Peyer's patch (tissue), 4 donors: ENCODE measurements around the gene RAB35. TPM values are rescaled to one million over a fixed set of nuclear protein-coding genes. Genes with fewer than 3 reads are reported as not detected.
A peak's percentile ranks its signal among the peaks of the same experiment; 100 is the strongest.

ENCODE experiments used
- DNase-seq, 3 donors: peaks; one replicate each; pipeline ENCODE4 v3.0.0-alpha.2; 2017 to 2019
- H3K27ac ChIP-seq, 4 donors: fragments of 200-600 bp; sonication (generic); one replicate each; pipeline ENCODE4 v1.5.1; 2016 to 2019
- H3K27me3 ChIP-seq, 2 donors: fragments of 200-600 bp; sonication (generic); one replicate each; pipeline ENCODE4 v1.5.1; 2019
- H3K36me3 ChIP-seq, 3 donors: fragments of 200-600 bp; sonication (generic); one replicate each; pipeline ENCODE4 v1.5.1; 2016 to 2019
- H3K4me1 ChIP-seq, 4 donors: fragments of 200-600 bp; sonication (generic); one replicate each; pipeline ENCODE4 v1.5.1; 2016 to 2019
- H3K4me3 ChIP-seq, 4 donors: fragments of 200-600 bp; sonication (generic); 1 replicate in 3 of 4; 2 replicates in 1 of 4; pipeline ENCODE4 v1.5.1; 2016 to 2019; ENCODE audit warnings: mild to moderate bottlenecking in 1 of 4
- H3K9me3 ChIP-seq, 4 donors: fragments of 200-600 bp; sonication (generic); one replicate each; pipeline ENCODE4 v1.5.1; 2016 to 2019; ENCODE audit warnings: mild to moderate bottlenecking in 1 of 4
- CTCF ChIP-seq, 6 experiments: fragments of 450-650 bp in 4 of 6; fragments of 200-600 bp in 2 of 6; sonication (generic) in 1 of 6; IDR thresholded peaks; one replicate each; pipeline ENCODE4 v1.5.1; 2017 to 2019; ENCODE audit warnings: antibody characterized with exemption in 6 of 6, mild to moderate bottlenecking in 3 of 6, moderate library complexity in 1 of 6
- POLR2A ChIP-seq, 2 donors: fragments of 450-650 bp; IDR thresholded peaks; one replicate each; pipeline ENCODE4 v1.5.1; 2017; ENCODE audit warnings: antibody characterized with exemption in 2 of 2, mild to moderate bottlenecking in 2 of 2, moderate library complexity in 2 of 2
- total RNA-seq, 4 donors: library from RNA; depleted of rRNA; stranded (reverse); fragments of >200 nt; gene quantifications; one replicate each; pipeline ENCODE4 v1.1.0, GENCODE V29; 2016

The RAB35 gene
- total RNA-seq, 4 donors from 2014 or later, result 16.6 to 22.5 (median 19.1) TPM

- no peak overlapping the region for H3K4me3 ChIP-seq
- H3K27me3 ChIP-seq, result no peaks in the 10 kb centered on the region
- H3K9me3 ChIP-seq, result no peaks in the 10 kb centered on the region
- no peak overlapping the region for H3K27ac ChIP-seq
- no peaks in the 10 kb centered on the region for H3K36me3 ChIP-seq
- TF ChIP-seq POLR2A (IDR thresholded peaks at IDR 0.05) (no peak), CTCF (IDR thresholded peaks at IDR 0.05) (no peak)
- H3K4me1 ChIP-seq, result peaks cover 0 to 5% (median 0%) of the 10 kb centered on the region in 4 donors
- peak in 1 of 3 donors; percentile 24 for DNase-seq
These were observed 39.3 kb downstream of the RAB35 start for GRCh38 chr12:120077260-120077659.

GRCh38 chr12:120076651-120077050 lies 39.9 kb downstream of the RAB35 start:
- Histone ChIP-seq H3K27ac (no peak overlapping the region), H3K4me1 (peaks cover 0 to 5% (median 0%) of the 10 kb centered on the region in 4 donors), H3K27me3 (no peaks in the 10 kb centered on the region), H3K4me3 (no peak overlapping the region), H3K36me3 (no peaks in the 10 kb centered on the region), H3K9me3 (no peaks in the 10 kb centered on the region)
- DNase-seq, result peak in 1 of 3 donors; percentile 32
- no peak for TF ChIP-seq POLR2A (IDR thresholded peaks at IDR 0.05)
- TF ChIP-seq CTCF (IDR thresholded peaks at IDR 0.05), result no peak

GRCh38 chr12:120075034-120075616 lies 41.4 kb downstream of the RAB35 start:
- no peak overlapping the region for H3K4me3 ChIP-seq
- peaks cover 0 to 5% (median 0%) of the 10 kb centered on the region in 4 donors for H3K4me1 ChIP-seq
- no peaks in the 10 kb centered on the region for H3K36me3 ChIP-seq
- H3K27ac ChIP-seq, result no peak overlapping the region
- no peaks in the 10 kb centered on the region for H3K27me3 ChIP-seq
- no peak for DNase-seq
- H3K9me3 ChIP-seq, result no peaks in the 10 kb centered on the region
- TF ChIP-seq POLR2A (IDR thresholded peaks at IDR 0.05) (no peak), CTCF (IDR thresholded peaks at IDR 0.05) (no peak)

GRCh38 chr12:120072472-120073249 lies 43.9 kb downstream of the RAB35 start:
- Histone ChIP-seq H3K27me3 (no peaks in the 10 kb centered on the region), H3K9me3 (no peaks in the 10 kb centered on the region), H3K4me1 (no peaks in the 10 kb centered on the region), H3K36me3 (no peaks in the 10 kb centered on the region), H3K27ac (no peak overlapping the region), H3K4me3 (no peak overlapping the region)
- peak in 1 of 3 donors; percentile 26 for DNase-seq
- TF ChIP-seq POLR2A (IDR thresholded peaks at IDR 0.05) (no peak), CTCF (IDR thresholded peaks at IDR 0.05) (no peak)

GRCh38 chr12:120071493-120072020 lies 45.0 kb downstream of the RAB35 start:
- no peaks in the 10 kb centered on the region for H3K9me3 ChIP-seq
- H3K4me1 ChIP-seq, result no peaks in the 10 kb centered on the region
- TF ChIP-seq CTCF (IDR thresholded peaks at IDR 0.05), result no peak
- TF ChIP-seq POLR2A (IDR thresholded peaks at IDR 0.05), result no peak
- no peaks in the 10 kb centered on the region for H3K27me3 ChIP-seq
- H3K36me3 ChIP-seq, result no peaks in the 10 kb centered on the region
- no peak overlapping the region for H3K4me3 ChIP-seq
- no peak overlapping the region for H3K27ac ChIP-seq
- DNase-seq, result peak in 1 of 3 donors; percentile 34
